Right lobe of liver (tissue), 6 donors: ENCODE data around the gene SLC39A1. TPM values are rescaled to one million over a fixed set of nuclear protein-coding genes. Genes with fewer than 3 reads are reported as not detected.

Source experiments
- ATAC-seq, 4 donors: fragments of 200-7000 bp; cut with Tn5 transposase; one replicate each; pipeline ENCODE4 v1.9.1; 2020; ENCODE audit warnings: mild to moderate bottlenecking in 4 of 4, moderate library complexity in 4 of 4
- DNase-seq, 3 donors: peaks; one replicate each; pipeline ENCODE4 v3.0.0-alpha.2; 2020
- H3K27ac ChIP-seq, 3 donors: fragments of 200-600 bp; one replicate each; pipeline ENCODE4 v1.8.0; 2022
- H3K27me3 ChIP-seq, 2 donors: fragments of 200-600 bp; one replicate each; pipeline ENCODE4 v1.8.0; 2022
- H3K36me3 ChIP-seq, 4 donors: fragments of 200-600 bp; sonication (generic) in 1 of 4; one replicate each; pipeline versions ENCODE4 v1.5.1 to v1.8.0; 2017 to 2022; ENCODE audit warnings: control low read depth in 1 of 4
- H3K4me1 ChIP-seq, 4 donors: fragments of 200-600 bp; sonication (generic) in 1 of 4; one replicate each; pipeline versions ENCODE4 v1.5.1 to v1.8.0; 2017 to 2022; ENCODE audit warnings: control low read depth in 1 of 4
- H3K4me3 ChIP-seq, 3 donors: fragments of 200-600 bp; one replicate each; pipeline ENCODE4 v1.8.0; 2022
- H3K9me3 ChIP-seq, 4 donors: fragments of 200-600 bp; sonication (generic) in 1 of 4; one replicate each; pipeline versions ENCODE4 v1.5.1 to v1.8.0; 2017 to 2022; ENCODE audit warnings: control low read depth in 1 of 4
- CTCF ChIP-seq, 4 donors: fragments of 200-600 bp in 3 of 4; fragments of 450-650 bp in 1 of 4; IDR thresholded peaks; one replicate each; pipeline versions ENCODE4 v1.5.1 to v1.8.0; 2016 to 2022; ENCODE audit warnings: antibody characterized with exemption in 4 of 4, mild to moderate bottlenecking in 2 of 4
- POLR2A ChIP-seq: fragments of 450-650 bp; IDR thresholded peaks from one replicate; pipeline ENCODE4 v1.6.1; 2017; ENCODE audit warnings: antibody characterized with exemption, mild to moderate bottlenecking
- WGBS: methylation state at CpG from one replicate; pipeline ENCODE4 v1.1.6; 2018; ENCODE audit warnings: low coverage, low lambda C conversion rate; ENCODE audit not compliant: insufficient coverage; ENCODE audit errors: missing lambda C conversion rate; 5-methylcytosine and 5-hydroxymethylcytosine counted together
- intact Hi-C, 2 donors: fragments of 100-400 bp; cut with DNase I; formaldehyde crosslinking; loops; one replicate each; pipeline versions ENCODE4 v1.11.2 to v1.14.1; 2022
- total RNA-seq, 6 experiments: library from RNA; depleted of rRNA in 2 of 6; stranded (reverse); fragments of >200 nt in 2 of 6; fragmentation: NEBNext Ultra II Directional in 3 of 6; extraction: Animal tissue kit (Norgen Biotek cat#: 25700) in 3 of 6; gene quantifications; one replicate each; pipeline versions ENCODE4 v1.1.0 to v1.2.4, GENCODE V29; 2016 to 2023
- donor health status: DM: no; HTN: yes; CAD: no.
- donor health status: DM: no; HTN: no; CAD: no.
- donor health status: DM: no; HTN: no; CAD: no.
- donor health status: DM: no; HTN: yes; CAD: no.
- donor health status: DM: no; HTN: yes; CAD: no.

Gene SLC39A1
- total RNA-seq, 6 experiments from 2014 or later: 33.0 to 63.6 (median 47.7) TPM

- Histone ChIP-seq H3K9me3 (no peaks in the 10 kb centered on the region), H3K27ac (no peak overlapping the region), H3K27me3 (no peaks in the 10 kb centered on the region), H3K36me3 (peaks cover 5 to 63% (median 24%) of the 10 kb centered on the region in 4 donors), H3K4me3 (no peak overlapping the region), H3K4me1 (no peaks in the 10 kb centered on the region)
- intact Hi-C loops: no loop called here
- 98% methylated on average over 7 of the region's 12 CpGs for WGBS
- TF ChIP-seq POLR2A: no peak
- ATAC-seq (no peak), DNase-seq (peak in 1 of 3 donors; percentile 44)
These were observed 27.1 kb downstream of the SLC39A1 start for GRCh38 chr1:153936011-153936802.

- intact Hi-C loops: no loop called here
- no peak overlapping the region for H3K4me3 ChIP-seq
- no peaks in the 10 kb centered on the region for H3K4me1 ChIP-seq
- no peaks in the 10 kb centered on the region for H3K9me3 ChIP-seq
- no peak overlapping the region for H3K27ac ChIP-seq
- DNase-seq: peak in 1 of 3 donors; percentile 35
- 79% methylated on average over 5 of the region's 9 CpGs for WGBS
- H3K27me3 ChIP-seq: no peaks in the 10 kb centered on the region
- no peak for ATAC-seq
- TF ChIP-seq CTCF (IDR thresholded peaks at IDR 0.05) (no peak), POLR2A (no peak)
- peaks cover 5 to 61% (median 24%) of the 10 kb centered on the region in 4 donors for H3K36me3 ChIP-seq
These were observed 28.6 kb downstream of the SLC39A1 start for GRCh38 chr1:153934746-153935145.

- ATAC-seq (no peak), DNase-seq (peak in 1 of 3 donors; percentile 12)
- Histone ChIP-seq H3K4me1 (no peaks in the 10 kb centered on the region), H3K36me3 (peaks cover 5 to 60% (median 24%) of the 10 kb centered on the region in 4 donors), H3K4me3 (no peak overlapping the region), H3K27ac (no peak overlapping the region), H3K27me3 (no peaks in the 10 kb centered on the region), H3K9me3 (no peaks in the 10 kb centered on the region)
- WGBS: no CpG with 5 or more reads among the region's 11 CpGs
- no peak for TF ChIP-seq POLR2A
- TF ChIP-seq CTCF (IDR thresholded peaks at IDR 0.05): no peak
- intact Hi-C loops: no loop called here
These were observed 29.4 kb downstream of the SLC39A1 start for GRCh38 chr1:153933955-153934354.

DNA sequence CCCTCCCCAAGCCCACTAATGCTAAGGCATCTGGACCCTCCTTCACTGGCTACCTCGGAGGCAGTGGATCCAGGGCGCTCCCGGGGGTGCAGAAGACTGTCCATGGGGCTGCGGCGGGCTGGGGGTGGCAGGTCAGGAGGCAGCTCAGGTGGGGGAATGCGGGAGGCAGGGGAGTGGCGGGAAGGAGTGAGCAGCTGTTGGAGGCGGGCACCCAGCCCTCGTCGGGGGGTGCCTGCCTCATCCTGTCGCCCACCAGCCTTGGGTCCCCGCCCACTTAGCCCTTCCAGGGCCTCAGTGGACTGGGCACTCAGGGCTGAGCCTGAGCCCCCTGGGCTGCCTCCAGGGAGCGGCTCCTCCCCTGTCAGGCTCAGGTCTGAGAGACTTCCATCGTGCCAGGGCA, 29.9 kb downstream of the SLC39A1 start:
- DNase-seq: peak in 1 of 3 donors; percentile 46
- intact Hi-C loops: no loop called here
- ATAC-seq: no peak
- H3K9me3 ChIP-seq: no peaks in the 10 kb centered on the region
- H3K27ac ChIP-seq: no peak overlapping the region
- no peak overlapping the region for H3K4me3 ChIP-seq
- 100% methylated on average over 2 of the region's 14 CpGs for WGBS
- peaks cover 5 to 60% (median 24%) of the 10 kb centered on the region in 4 donors for H3K36me3 ChIP-seq
- H3K27me3 ChIP-seq: no peaks in the 10 kb centered on the region
- no peaks in the 10 kb centered on the region for H3K4me1 ChIP-seq
- no peak for TF ChIP-seq CTCF (IDR thresholded peaks at IDR 0.05)
- no peak for TF ChIP-seq POLR2A
